CD4-positive, alpha-beta T cell treated with Interferon gamma for 1 hour (primary cell): ENCODE results near the gene OR6M1.

Source experiments
- DNase-seq: peaks from one replicate; pipeline ENCODE4 v3.0.0-alpha.2; 2020

OR6M1 gene, protein sequence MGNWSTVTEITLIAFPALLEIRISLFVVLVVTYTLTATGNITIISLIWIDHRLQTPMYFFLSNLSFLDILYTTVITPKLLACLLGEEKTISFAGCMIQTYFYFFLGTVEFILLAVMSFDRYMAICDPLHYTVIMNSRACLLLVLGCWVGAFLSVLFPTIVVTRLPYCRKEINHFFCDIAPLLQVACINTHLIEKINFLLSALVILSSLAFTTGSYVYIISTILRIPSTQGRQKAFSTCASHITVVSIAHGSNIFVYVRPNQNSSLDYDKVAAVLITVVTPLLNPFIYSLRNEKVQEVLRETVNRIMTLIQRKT

DNA sequence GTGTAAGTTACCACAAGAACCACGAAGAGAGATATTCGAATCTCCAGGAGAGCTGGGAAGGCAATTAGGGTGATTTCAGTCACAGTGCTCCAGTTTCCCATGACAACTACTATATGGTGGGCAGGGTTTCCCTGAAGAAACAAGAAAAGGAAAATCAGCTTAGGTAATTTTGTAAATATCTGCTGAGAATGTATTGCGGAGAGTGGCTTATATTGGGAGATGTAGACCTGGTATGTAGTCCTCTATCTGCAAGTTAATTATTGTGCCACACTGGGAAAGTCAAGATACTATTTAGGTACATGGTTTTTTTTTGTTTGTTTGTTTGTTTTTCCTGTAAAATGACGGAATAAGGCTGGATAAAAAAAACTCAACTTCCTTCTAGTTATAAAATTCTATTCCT, at the start of gene OR6M1:
Gene OR6M1 (minus strand): TSS at position 101 of the 400 bp plus-strand sequence. CDS start 0 bp downstream, at position 101.
- no peak for DNase-seq

DNA sequence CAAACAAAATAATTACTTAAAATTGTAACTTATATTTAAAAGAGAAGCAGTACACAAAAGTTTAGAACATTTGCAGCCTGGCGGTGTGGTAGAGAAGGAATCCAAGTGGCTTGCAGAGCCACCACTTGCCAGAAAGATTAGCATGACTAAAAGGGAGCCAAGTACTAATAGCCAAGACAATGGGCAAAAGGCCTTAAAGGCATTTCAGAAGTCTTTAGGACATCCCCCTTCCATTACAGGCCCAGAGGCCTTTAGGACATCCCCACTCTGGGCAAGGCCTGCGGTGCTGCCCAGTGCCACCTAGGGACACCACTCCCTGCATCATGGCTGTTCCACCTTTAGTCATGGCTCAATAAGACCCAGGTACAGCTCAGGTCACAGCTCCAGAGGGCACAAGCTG, 46.9 kb upstream of the OR6M1 start:
- DNase-seq = no peak

DNA sequence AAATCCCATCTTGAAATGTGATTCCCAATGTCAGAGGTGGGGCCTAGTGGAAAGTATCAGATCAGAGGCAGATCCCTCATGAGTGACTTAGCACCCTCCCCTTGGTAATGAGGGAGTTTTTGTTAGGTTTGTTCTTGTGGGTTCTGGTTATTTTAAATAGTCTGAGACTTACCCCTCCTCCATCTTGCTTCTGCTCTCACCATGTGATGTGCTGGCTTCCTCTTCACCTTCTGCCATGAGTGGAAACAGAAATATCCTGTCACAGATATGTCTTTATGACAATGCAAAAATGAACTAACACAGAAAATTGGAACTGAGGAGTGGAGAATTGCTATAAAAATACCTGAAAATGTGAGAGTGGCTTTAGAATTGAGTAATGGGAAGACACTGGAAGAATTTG, 46.2 kb upstream of the OR6M1 start:
- DNase-seq = no peak

DNA sequence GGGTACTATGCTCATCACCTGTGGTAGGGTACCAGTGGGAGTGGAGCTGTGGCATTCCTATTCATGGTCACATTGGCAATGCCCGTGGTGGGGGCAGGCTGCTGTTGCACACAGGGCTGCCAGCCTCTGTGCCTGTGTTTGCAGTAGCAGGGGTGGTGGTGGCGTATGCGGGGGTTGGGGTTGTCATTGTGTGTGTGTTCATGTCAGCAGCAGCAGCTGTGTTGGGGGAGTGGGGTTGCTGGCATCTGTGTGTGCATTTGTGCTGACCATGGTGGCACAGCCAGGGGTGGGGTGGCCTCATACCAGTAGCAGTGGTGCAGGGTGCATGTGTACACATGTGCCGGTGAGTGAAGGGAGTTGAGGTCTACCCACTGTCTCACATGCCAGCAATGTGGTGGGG, 45.0 kb upstream of the OR6M1 start:
- DNase-seq = no peak

DNA sequence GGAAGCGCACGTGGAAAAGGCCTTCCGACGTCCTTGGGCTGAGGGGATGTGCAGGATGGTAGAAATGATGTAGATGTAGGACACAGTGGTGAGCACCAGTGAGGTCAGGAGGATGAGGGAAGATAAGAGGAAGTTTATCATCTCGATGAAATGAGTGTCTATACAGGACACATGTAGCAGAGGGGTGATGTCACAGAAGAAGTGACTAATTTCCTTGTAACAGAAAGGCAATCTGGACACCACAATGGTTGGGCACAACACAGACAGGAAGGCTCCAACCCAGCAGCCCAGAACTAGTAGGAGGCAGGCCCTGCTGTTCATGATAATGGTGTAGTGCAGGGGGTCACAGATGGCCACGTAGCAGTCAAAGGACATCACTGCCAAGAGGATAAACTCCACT, 35.0 kb upstream of the OR6M1 start:
- no peak for DNase-seq

DNA sequence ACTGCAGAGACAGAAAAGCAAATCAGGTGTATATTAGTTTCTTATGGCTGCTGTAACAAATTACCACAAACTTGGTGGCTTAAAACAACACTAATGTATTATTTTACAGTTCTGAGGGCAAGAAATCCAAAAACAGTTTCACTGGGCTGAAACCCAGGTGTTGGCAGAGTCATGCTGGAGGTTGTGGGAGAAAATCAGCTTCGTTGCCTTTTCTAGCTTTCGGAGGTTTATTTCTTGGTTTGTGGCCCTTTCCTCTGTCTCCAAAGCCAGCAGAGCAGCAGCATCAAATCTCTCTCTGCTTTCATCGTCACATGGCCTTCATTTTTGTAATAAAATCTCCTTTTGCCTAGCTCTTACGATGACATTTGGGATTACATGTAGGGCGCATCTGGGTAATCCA, 33.0 kb upstream of the OR6M1 start:
- DNase-seq = no peak

DNA sequence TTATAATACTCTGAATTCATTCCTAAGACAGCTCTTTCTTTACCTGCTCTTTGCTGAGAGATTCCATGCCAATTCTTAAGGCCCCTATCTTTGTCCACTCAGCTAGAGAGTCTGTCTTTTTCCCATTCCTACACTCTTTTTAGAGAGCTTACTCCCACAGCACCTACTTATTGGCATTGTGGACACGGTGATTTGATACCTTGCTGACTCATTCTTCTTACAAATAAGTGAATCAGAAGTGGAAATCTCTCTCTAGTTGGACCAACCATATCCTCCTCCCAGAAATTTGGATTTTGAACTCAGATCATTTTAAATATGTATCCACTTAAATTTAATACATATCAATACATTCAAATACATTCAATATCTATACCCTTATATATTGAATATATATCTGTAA, 32.5 kb upstream of the OR6M1 start:
- no peak for DNase-seq

DNA sequence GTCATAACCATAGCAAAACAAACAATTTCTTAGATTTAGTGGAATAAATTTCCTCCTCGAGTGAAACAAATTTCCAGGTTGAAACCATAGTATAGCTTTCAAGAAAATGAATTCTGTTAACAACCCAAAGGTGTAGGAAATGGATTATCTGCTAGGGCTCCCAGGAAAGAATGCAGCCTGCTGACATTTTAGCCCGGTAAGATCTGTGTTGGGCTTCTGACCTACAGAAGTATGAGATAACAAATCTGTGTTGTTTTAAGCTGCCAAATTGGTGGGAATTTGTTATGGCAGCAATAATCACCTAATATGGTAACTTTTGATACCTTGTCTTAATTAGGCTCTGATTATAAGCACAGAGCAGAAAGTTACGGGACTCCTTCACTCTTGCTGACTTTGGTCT, 32.0 kb upstream of the OR6M1 start:
- DNase-seq = no peak

DNA sequence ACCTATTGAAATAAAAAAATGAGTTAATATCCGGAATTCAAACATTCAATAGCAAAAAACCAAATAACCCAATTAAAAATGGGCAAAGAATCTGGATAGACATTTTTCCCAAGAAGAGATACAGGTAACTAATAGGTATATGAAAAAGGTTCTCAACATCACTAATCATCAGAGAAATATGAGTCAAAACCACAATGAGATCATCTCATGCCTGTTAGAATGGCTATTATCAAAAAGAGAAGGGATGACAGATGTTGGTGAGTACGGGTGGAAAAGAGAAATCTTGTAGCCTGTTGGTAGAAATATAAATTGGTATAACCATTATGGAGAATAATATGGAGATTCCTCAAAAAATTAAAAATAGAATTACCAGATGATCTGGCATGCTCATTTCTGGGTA, 26.9 kb upstream of the OR6M1 start:
- no peak for DNase-seq

DNA sequence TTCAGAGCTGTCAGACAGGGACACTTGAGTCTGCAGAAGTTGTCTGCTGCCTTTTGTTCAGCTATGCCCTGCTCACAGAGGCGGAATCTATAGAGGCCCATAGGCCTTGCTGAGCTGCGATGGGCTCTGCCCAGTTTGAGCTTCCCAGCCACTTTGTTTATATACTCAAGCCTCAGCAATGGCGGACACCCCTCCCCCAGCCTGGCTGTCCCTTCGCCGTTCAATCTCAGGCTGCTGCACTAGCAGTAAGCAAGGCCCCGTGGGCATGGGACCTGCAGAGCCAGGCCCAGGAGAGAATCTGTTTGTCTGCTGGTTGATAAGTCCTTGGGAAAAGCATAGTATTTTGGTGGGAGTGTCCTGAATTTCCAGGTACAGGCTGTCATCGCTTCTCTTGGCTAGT, 23.6 kb upstream of the OR6M1 start:
- no peak for DNase-seq

DNA sequence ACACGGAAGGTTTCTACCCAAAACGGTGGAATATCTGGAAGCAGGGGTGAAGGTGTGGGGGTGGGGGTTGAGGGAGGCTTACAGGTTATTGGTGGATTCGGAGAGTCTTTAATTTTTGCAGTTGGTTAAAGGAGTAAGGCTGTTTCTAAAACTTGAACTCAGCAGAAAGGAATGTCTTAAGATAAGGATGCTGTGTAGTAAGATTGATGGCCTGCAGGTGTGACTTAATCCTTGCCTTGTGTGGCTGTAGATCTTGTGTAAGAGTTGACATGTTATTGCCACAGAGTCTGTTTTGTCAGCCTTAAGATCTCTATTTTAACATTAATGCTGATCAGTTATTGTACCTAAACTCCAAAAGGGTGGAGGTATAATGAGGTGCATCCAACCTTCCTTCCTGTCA, 16.4 kb upstream of the OR6M1 start:
- no peak for DNase-seq

DNA sequence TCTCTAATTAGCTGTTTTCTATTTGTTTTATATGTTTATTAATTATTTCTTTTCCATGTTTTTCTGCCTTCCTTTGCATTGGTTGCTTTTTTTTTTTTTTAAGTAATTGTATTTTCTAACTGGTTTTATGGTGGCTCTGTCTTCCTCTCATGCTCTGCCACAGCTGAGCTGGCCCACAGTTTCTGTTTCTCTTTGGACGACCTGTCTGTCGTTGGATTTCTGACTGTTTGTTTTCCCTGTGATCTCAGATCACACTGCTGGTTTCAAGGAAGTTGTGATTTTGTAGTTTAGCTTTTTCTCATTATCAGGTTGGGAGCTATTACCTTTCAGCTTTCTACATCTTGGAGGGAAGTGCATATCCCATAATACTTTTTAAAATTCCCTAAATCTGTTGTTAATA, 15.9 kb upstream of the OR6M1 start:
- DNase-seq = no peak

DNA sequence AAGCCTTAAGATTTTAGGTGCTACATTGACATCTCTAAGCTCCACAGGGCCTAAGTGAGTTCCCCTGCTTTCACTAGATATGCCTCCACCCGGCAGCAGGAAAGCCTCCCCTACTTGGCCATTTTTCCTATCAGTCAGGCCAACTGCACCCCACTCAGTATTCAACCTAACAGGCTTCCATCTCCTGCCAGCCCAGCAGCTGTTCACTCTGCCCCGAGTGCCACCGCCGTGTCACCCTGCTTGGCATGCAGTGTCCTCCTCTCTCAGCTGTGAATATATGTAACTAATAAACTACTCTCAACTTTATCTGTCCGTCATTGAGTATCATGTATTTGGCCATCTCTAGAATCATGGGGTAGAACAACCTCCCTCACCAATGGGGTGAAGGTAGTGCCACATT, 9.0 kb upstream of the OR6M1 start:
- DNase-seq = no peak

DNA sequence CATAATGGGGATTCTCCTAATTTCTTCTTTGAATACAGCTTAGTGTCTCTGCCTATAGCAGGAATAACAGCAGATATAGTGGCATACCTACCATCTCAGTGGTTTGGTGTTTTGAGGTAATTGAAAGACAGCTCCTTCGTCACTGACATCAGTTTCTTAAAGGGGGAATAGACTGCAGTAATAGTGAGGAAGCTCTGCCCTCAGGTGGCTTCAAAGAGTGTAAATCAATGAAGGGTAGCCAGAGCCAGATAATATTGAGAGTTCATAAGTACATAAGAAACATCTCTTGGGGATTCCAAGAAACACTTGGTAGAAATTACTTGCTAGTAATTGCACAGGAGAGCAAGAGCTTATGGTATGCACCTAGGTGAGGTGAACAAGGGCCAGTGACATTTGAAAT, 4.4 kb downstream of the OR6M1 start:
- no peak for DNase-seq

DNA sequence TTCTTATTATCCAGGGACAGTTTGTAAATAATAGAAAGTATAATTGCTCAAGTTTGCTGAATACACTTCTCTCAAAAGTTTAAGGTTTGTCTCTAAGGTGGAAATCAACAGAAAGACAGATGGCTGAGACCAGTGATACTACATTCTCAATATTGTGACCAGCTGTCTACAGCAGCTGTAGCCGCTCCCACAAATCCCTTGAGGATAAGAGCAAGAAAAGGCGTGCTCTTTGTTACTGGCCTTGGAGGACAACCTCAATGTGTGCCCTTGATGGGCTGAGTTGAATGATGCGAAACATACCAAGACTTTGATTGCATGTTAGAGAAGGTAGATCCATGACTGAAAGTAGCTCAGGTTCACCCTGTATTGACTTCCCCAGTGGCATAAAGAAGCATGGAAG, 6.1 kb downstream of the OR6M1 start:
- no peak for DNase-seq

DNA sequence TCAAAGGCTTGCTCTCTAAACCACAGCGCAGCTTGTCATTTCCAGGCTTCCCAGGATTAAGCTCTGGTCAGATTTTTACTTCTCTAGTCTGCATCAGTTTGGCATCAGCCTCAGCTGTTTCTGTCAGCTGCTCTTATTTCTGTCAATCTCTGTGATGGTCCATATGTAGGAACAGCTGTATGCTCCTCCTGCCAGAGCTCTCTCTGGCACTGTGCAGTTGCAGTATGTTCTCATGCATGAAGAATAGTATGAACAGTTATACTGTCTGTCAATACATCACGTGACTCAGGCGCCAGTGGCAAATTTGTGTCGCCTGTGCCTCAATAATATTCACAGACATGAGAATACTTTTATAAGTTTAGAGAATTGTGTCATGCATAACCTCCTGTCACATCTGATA, 6.7 kb downstream of the OR6M1 start:
- no peak for DNase-seq

DNA sequence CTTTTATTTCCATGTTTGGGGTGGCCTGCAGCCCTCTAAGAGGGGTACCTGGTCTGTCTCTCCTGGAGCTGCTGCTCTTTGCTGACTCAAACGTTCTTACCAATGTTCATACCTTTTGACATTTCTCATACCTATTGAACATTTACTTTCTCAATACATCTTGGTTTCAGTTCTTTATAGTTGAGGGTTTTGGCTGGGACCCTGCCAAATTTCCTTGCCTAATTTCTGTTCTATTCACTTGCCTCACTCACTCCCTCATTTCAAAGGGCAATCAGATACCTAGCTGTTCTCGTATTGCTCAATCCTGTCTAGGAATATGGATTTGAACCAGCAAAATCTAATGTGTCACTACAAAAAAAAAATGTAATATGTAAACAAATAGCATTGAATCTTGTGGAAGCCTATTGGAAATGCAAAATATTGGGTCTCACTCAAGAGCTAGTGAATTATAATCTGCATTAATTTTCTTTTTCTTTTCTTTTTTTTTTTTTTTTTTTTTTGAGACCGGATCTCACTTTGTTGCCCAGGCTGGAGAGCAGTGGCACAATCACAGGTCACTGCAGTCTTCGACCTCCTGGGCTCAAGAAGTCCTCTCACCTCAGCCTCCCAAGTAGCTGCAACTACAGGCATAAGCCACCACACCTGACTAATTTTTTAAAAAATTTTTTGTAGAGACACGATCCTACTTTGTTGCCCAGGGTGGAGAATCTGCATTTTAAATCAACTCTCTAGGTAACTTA, 7.5 kb downstream of the OR6M1 start:
- no peak for DNase-seq

DNA sequence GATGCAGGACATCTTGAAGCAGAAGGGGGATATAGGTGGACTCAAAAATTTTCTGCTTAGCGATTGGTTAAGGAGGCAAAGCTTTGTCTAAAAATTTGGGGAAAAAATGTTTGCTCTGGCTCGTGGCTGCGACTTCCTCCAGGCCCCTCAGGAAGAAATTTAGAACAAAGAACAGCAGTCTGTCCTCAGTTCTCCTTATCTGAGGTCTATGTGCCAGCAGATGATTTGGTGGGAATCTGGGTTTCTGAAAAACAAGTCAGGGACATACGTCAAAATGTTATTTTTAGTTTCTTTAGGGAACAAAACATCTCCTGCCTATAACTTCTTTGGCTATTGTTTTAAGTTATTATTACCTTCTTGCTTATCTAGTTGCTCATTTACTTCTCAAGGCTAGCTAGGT, 8.1 kb downstream of the OR6M1 start:
- DNase-seq = no peak

DNA sequence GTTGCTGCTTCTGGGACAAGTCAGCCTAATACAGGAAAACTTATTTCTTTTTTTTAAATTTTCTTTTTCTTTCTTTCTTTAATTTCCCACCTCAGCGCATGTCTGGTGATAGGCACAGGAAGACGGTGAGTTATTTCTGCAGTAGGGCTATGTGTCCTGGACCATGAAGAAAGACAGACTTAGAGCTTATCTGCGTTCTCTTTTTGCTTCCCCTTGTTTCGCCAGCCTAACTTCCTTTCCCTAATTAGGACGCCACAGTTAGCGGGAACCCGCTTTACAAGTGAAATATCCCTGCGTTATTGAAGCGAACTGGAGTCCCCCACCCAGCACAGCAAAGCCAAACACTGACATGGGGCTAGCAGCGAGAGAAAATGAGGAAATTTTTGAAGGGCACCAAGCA, 8.6 kb downstream of the OR6M1 start:
- DNase-seq = no peak

DNA sequence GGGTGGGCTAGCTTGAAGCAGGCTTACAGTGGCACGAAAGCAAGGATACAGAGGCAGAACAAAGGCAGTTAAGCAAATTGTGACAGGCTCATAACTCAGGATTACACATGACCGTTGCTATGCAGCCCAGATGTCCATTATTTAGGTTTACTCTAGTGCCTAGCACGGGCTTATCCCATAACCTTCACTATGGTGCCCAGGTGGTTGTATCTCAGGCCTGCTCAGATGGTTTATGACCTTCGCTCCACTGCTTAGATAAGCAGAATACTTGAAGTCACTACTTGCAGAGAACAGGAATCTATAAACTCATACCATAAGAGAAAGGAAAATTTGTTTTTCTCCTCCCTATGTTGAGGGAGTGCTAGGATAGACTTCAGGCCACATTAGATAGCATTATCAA, 9.0 kb downstream of the OR6M1 start:
- no peak for DNase-seq

DNA sequence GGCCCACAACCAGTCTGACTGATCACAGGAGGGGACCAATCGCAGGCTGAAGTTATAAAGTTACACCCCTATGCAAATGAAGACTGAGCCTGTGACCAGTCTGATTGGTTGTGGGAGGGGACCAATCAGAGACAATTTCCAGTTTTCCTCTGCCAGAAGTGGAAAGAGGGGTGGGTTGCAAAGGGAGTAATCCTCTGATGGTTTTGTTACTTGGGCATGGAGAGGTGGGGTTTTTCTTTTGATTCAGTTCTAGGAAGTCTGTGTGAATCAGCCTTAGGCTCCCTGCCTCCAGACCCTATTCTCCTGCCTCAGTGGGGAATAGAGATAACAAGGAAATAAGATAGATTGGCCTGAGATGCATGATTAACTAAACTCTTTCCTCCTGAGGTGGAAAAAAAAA, 9.9 kb downstream of the OR6M1 start:
- no peak for DNase-seq

DNA sequence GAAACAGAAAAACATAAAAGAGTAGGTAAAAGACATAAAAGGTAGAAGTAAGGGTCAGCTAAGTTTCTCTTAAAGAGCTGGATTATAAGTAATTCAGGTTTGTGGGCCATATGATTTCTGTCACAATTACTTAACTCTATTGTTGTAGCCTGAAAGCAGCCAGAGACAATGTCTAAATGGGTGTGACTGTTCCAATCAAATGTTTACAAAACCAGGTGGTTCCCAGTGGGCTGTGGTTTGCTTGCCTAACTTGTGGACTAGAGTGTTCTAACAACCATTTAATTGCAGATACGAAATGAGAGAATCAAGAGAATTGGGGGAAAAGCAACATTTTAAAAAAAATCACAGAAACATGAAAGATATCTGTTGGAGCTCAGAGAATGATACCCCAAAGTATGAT, 22.6 kb downstream of the OR6M1 start:
- DNase-seq = no peak

DNA sequence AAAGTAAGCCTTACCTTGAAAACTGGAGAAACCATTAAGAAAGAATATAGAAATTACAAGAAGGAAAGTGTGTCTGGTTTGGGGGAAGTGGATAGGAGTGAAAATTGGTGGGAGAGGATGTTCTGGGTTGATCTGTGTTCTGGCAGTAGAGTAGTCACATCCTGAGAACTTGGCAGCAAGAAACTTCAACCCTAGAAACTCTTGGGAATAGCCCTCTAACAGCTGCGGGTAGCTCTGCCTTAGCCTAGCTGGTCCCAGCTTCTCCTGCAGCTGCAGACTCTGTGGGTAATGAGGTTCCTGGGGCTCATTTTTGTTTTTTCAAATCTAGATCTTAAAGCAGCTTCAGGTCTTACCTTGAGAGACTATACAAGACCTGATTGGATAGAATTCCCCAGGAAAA, 27.6 kb downstream of the OR6M1 start:
- DNase-seq = no peak

DNA sequence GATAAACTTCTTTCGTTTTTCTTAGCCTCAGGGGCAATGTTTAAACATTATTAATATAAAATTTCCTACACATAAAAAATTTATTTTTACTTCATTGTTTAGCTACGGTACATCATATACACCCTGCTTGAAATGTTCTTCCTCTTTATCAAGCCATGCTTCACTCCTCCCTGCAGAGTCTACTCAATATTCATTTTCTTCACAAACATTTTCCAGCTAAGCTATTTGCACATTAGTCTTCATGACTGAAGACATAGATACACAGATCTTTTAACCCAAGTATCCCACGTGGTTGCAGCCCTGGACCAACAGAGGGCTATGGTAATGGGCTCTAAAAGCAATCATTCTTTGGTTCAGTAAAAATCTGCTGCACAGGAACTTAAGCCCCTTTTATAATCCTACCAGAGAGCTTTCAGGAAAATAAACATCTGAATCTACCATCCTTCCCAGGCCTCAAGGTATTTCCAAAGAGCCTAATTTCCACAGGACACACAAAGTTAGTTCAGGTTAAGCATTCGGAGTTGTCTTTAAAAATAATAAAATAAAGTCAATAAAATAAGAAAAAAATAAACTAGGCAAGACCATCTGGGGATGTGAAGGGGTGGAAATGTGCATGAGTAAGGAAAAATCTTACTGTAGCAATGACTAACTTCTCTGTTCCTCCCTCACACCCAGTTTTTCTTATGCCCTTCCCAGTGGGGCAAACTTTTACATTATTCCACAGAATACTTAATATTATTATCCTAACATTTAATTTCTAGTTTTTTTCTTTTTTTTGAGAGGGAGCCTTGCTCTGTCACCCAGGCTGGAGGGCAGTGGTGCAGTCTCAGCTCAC, 30.2 kb downstream of the OR6M1 start:
- no peak for DNase-seq
